ENCODE data around the gene BTNL8.

BTNL8 gene

DNA sequence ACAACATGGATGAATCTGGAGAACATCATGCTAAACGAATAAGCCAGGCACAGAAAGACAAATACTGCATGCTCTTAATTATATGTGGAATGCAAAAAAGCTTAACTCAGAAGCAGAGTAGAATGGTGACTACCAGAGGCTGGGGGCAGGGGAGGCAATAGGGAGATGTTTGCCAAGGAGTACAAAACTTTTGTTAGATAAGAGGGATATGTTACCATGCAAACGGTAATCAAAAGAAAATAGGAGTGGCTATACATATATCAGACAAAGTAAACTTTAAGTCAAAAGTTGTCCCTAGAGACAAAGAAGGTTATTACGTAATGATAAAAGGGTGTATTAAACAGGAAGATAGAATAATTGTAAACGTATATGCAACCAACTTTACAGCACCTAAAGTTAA lies 71.9 kb downstream of the BTNL8 start:
- no peak for DNase-seq

DNA sequence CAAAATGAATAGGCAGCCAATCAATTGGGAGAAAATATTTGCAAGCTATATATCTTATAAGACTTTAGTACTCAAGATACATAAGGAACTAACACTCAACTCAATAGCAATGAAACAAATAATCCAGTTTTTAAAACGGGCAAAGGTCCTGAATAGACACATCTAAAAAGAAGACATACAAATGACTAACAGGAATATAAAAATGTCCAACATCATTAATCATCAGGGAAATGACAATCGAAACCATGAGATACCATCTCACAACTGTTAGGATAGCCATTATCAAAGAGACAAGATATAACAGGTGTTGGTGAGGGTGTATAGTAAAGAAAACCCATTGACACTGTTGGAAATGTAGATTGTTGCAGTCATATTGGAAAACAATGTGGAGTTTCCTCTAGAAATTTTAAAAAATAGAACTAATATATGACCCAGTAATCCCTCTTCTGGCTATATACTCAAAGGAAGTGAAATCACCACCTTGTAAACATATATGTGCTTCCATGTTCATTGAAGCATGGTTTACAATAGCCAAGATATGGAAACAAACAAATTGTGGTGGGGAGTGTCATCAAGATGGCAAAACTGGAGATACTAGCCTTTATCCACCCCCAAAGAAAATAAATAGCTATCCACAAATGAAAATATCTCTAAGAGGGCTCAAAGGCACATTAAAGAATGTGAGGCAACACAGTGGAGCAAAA lies 75.8 kb downstream of the BTNL8 start:
- DNase-seq = no peak

DNA sequence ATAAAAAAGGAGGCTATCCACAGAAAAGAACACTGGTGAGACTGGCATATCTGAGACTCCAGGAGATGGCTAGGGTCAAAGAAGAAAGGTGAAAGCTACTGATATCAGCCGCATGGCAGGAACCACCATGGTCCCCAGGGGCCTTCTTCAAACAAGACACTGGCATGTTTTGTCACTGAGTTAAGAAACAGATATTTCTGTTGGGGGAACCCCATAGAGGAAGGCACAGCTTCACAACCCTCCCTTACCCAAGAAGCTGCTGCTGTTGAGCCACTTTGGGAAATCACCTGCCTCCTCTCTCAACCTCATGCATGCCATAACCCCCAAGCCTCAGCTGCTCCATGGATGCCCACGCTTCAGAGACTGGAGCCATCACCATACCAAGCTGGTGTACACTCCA lies 76.4 kb downstream of the BTNL8 start:
- DNase-seq = no peak

DNA sequence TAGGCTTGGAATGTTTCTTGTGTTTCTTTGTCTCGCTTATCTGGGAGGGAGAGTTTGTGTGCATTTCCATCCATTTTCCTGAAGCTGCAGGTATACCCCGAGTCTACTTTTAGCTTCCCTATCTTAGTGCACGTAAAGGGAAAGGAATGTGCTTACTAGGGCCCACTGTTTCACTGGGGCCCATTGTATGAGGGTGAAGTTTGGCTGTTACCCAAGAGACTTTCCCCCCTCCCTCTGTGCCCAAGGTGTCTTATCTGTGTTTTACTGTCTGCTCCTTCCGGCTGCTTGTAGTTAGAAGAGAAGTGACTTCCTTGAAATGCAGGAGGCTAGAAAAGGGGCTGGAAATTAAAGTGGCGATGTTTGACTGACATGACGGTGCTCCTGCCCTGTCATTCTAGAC lies 77.6 kb downstream of the BTNL8 start:
- DNase-seq = no peak

DNA sequence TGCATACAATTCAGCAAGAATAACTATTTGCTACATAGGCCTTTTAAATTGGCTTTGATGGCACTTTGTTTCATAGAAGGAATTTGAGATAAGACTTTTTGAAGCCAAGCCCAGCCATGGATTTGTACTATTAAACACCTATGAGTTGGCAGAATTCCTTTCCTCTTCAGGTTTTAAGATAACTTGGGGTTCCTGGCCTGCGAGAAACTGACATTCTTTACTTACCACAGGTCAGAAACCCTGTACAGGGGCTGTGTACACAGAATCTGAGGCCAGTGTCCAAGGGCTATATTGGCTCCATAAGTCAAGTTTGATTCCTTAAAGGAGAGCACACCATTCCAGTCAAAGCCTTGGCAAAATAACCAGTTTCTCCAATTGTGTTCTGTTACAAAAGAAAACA lies 78.9 kb downstream of the BTNL8 start:
- DNase-seq = no peak

DNA sequence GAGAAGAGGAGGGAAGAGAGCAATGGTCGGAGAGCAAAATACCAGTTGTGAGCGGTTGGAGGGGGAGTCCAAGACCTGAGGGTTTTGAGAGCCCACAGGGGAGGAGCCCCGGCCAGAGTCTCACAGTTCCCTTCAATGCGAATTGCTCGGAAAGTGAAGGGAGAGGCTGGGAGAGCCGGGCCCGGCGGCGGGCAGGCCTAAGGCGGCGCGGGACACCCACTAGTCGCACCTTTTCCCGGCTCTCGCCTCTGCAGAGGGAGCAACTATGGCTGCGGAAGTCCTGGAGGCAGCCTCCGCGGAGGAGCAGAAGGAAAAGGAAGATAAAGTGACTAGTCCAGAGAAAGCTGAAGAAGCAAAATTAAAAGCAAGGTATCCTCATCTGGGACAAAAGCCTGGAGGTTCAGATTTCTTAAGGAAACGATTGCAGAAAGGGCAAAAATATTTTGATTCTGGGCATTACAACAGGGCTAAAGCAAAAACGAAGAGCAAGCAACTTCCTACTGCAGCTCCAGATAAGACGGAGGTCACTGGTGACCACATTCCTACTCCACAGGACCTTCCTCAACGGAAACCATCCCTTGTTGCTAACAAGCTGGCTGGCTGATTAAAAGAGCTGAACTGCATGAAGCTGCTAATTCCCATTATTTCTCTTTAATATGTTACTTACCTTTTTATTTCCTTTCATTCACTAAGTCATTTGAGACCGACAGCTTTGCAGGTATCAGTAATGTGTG lies 83.2 kb downstream of the BTNL8 start:
- no peak for DNase-seq

DNA sequence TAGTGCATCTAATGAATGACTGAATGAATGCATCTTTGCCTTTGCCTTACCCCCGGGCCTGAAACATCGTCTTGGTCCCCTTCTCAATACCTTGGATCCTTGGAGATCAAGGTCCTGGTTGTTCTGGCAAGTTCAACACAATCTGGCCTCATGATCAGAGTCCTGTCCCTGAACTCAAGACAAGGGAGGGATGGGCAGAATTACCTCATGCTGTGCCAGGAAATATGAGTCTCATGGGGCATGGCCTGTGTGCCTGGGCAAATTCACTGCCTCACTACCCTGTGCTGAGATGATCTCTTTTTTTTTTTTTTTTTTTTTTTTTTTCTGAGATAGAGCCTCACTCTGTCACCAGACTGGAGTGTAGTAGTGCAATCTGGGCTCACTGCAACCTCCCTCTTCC lies 89.1 kb downstream of the BTNL8 start:
- DNase-seq = no peak

DNA sequence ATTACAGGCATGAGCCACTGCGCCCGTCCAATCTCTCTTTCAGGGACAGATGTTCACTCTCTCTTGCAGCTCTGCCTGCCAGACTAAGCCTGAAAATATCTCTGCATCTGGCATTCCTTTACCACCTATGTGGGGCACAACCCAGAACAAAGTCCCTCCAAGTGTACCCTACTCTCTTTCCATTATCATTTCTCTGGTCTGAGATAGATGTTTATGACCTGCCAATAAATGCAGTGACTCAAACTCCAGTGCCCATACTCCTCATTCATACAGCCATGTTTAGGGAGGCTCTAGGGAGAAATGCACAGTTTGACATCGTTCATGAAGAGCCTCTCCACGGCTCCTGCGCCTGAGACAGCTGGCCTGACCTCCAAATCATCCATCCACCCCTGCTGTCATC lies 89.6 kb downstream of the BTNL8 start, which contains the start of gene BTNL3:
TSS of gene BTNL3 (plus strand) at position 255 of the 400 bp plus-strand sequence. CDS start 183 bp downstream, outside the sequence.
- DNase-seq = no peak

DNA sequence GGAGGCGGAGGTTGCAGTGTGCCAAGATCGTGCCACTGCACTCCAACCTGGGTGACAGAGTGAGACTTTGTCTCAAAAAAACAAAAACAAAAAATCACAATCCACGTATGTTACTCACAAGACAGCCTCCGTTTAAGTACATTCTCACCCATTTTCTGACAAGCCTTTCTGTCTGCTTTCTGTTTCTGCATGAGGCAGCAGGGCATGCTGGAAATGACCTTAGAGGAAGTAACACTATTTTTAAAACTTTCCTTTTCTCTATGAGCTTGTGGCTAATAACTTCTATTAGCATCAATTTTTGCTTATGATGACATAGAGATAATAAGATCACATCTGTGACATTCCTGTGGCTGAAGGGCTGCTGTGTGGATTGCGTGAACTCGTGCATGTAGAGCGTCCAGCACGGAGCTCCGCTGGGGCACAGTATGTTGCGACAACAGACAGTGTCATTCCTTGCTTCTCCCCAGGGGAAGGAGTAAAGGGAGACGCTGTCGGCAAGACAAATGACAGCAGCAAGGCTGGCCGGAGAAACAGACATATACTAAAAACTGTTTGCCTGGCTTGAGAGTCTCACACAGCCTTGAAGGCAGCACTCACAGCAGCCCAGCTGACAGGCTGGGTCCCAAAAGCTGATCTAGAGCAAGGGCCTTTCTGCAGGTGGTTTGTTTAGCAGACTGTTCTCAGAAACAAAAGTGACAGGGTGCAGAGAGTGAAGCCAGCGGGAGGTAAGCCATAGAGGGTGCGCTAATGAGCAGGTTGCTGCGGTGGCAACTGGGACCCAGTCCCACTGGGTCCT lies 91.3 kb downstream of the BTNL8 start:
- no peak for DNase-seq

DNA sequence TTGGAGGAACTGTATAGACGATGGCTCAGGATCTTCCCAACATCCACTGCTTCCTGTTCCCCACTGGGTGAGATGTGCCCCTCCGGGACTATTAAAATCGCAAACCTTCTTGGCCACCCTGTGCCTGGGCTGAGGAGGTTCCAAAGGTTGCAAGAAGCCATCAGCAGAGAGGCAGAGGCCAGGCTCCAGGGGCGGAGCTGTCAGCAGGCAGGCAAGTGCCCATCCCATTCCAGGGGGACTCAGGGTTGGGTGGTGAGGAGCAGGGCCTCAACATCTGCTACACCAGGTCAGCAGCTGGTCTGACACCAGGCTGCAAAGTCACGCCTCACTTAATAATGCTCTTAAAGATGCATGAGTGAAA lies 91.9 kb downstream of the BTNL8 start:
- no peak for DNase-seq

All from KG1 (cell line).